Measurements from ENCODE around the gene PDE6B.

PDE6B gene

GRCh38 chr4:650461-650860 is 25.1 kb downstream of the PDE6B start:
- no peak overlapping the region for H3K4me3 ChIP-seq (ENCODE audit: low read length)
- no peak for TF ChIP-seq CTCF (IDR thresholded peaks at IDR 0.05; ENCODE audit: insufficient read depth, low read depth, low read length, missing control alignments)
- no peak for DNase-seq (ENCODE audit: low read depth)

DNA sequence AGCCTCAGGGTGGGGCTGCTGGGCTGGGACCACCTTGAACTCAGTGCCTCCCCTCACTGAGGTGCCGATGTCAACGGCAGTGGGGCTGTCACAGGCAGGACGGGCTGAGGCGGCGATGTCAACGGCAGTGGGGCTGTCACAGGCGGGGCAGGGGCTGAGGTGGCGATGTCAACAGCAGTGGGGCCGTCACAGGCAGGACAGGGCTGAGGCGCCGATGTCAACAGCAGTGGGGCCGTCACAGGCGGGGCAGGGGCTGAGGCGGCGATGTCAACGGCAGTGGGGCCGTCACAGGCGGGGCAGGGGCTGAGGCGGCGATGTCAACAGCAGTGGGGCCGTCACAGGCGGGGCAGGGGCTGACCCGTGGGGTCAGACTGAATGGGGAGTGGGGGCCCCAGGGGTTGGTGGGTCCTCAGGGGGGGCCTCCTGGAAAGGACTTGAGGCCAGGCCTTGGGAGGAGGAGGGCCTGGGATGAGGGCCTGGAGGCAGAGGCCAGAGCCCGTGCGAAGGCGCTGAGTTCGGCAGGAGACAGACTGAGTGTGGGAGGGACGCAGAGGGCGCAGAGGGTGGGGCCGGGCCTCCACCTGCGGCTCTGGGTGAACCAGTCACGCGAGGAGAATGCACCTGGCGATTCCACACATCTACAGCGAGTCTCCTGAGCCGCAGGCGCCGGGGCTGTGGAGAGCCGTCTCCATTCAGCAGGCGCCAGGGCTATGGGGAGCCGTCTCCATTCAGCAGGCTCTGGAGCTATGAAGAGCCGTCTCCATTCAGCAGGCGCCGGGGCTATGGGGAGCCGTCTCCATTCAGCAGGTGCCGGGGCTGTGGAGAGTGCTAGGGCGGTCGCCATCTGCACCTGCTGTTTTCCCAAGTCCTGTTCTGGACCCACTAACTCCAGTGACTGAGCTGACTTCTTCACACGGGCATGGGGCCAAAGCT is 25.8 kb downstream of the PDE6B start:
- H3K4me3 ChIP-seq (ENCODE audit: low read length): no peak overlapping the region
- DNase-seq (ENCODE audit: low read depth): peak; percentile 9
- TF ChIP-seq CTCF (IDR thresholded peaks at IDR 0.05; ENCODE audit: insufficient read depth, low read depth, low read length, missing control alignments): no peak

- no peak overlapping the region for H3K4me3 ChIP-seq (ENCODE audit: low read length)
- DNase-seq (ENCODE audit: low read depth): no peak
- TF ChIP-seq CTCF (IDR thresholded peaks at IDR 0.05; ENCODE audit: insufficient read depth, low read depth, low read length, missing control alignments): no peak
Measured at GRCh38 chr4:651884-652642, 26.7 kb downstream of the PDE6B start.

DNA sequence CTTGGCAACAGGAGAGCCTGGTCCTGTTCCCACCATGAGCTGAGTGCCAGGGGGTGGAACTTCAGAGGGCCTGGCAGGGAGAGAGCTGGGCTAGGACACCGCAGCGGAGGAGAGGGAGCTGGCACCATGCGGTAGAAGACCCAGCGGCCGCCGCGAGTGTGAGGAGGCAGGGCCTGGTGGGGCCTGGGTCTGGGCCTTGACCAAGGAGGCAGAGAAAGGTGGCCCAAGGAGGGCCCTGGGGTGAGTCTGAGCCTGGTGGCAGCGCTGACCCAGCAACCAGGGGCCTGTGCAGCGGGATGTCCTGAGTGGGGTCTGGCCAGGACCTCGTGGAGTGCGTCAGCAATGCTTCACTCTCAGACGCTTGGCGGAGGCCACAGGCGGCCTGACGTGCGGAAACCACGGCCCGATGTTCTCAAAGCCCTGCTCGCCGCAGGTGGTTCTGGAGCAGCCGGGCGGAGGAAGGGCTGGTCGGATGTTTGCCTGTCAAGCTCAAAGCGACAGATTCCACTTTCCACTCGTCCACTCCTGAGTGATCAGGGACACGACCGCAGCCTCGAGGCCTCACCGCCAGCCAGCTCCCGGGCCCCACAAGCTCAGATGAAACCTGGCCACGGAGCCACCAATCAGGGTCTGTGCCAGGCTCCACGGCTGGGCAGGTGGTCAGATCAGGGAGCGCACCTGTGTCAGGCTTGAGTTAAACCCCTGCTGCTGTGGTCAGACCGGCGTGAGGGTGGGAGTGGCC is 27.9 kb downstream of the PDE6B start:
- no peak for DNase-seq (ENCODE audit: low read depth)
- H3K4me3 ChIP-seq (ENCODE audit: low read length): no peak overlapping the region
- no peak for TF ChIP-seq CTCF (IDR thresholded peaks at IDR 0.05; ENCODE audit: insufficient read depth, low read depth, low read length, missing control alignments)

DNA sequence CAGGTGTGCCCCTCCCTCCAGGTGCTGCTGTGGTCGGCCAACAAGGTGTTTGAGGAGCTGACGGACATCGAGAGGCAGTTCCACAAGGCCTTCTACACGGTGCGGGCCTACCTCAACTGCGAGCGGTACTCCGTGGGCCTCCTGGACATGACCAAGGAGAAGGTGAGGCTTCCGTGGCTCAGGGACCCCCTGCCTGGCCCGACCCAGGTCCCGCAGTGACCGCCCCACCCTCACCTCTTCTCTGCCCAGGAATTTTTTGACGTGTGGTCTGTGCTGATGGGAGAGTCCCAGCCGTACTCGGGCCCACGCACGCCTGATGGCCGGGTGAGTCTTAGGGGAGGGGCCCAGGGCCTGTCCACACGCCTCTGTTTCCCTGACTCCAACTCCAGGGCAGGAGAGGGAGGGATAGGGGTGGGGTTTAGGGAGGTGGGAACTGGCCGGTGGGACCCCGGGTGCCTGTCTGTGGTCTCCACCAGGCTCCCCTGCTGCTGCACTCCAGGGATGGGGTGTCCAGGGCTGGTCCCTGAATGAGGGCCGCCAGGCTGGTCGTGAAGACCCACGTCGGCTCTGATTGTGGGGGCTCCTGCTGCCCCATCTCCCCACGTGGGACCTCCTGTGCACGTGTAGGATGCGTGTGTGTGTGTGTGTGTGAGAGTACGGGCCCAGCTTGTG is 28.6 kb downstream of the PDE6B start:
- H3K4me3 ChIP-seq (ENCODE audit: low read length): no peak overlapping the region
- TF ChIP-seq CTCF (IDR thresholded peaks at IDR 0.05; ENCODE audit: insufficient read depth, low read depth, low read length, missing control alignments): no peak
- DNase-seq (ENCODE audit: low read depth): no peak

DNA sequence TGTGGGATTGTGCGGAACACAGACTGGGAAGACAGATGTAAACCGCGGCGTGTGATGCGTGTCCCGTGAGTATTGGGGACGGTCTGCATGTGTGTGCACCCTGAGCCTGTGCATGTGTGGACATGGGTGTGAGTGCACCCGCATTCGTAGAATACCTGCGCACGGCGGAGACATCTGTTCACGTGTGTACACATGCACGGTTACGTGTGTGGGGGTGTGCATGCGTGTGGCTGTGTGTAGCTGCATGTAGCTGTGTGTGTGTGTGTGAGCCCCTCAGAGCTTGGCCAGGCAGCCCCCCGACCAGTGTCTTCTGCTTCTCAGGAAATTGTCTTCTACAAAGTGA is 29.1 kb downstream of the PDE6B start:
- no peak for TF ChIP-seq CTCF (IDR thresholded peaks at IDR 0.05; ENCODE audit: insufficient read depth, low read depth, low read length, missing control alignments)

More for the DNA sequence above, 29.1 kb downstream of the PDE6B start:
- DNase-seq (ENCODE audit: low read depth): no peak
- no peak overlapping the region for H3K4me3 ChIP-seq (ENCODE audit: low read length)

All from epithelial cell of esophagus (primary cell).